Ovary (tissue), 10 donors: ENCODE data around the gene TAS2R8. TPM values are rescaled to one million over a fixed set of nuclear protein-coding genes. Genes with fewer than 3 reads are reported as not detected.

Source experiments
- DNase-seq, 5 donors: peaks; one replicate each; pipeline ENCODE4 v3.0.0-alpha.2; 2019 to 2020
- H3K27ac ChIP-seq, 2 donors: fragments of 200-600 bp; one replicate each; pipeline versions ENCODE4 v1.5.1 to v1.8.0; 2019 to 2022
- H3K27me3 ChIP-seq: fragments of 200-600 bp; one replicate; pipeline ENCODE4 v1.8.0; 2022
- H3K36me3 ChIP-seq: fragments of 200-600 bp; sonication (generic); one replicate; pipeline ENCODE4 v1.5.1; 2019
- H3K4me1 ChIP-seq: one replicate; pipeline ENCODE4 v1.8.1; 2013; ENCODE audit warnings: mild to moderate bottlenecking, moderate library complexity; ENCODE audit not compliant: insufficient read depth
- H3K4me3 ChIP-seq: fragments of 200-600 bp; sonication (generic); one replicate; pipeline ENCODE4 v1.5.1; 2017
- H3K9me3 ChIP-seq, 2 donors: fragments of 200-600 bp in 1 of 2; sonication (generic) in 1 of 2; one replicate each; pipeline versions ENCODE4 v1.5.1 to v1.8.1; 2013 to 2019; ENCODE audit warnings: mild to moderate bottlenecking in 1 of 2, moderate library complexity in 1 of 2
- EP300 ChIP-seq: sonication (generic); formaldehyde crosslinking; IDR thresholded peaks from one replicate; pipeline ENCODE4 v1.6.1; 2017; ENCODE audit warnings: antibody characterized with exemption
- POLR2A ChIP-seq: fragments of 450-650 bp; IDR thresholded peaks from one replicate; pipeline ENCODE4 v1.6.1; 2017; ENCODE audit warnings: antibody characterized with exemption, mild to moderate bottlenecking, moderate library complexity
- WGBS, 3 donors: extraction: QIAGEN DNeasy Blood & Tissue Kit in 1 of 3; methylation state at CpG; one replicate each; pipeline versions ENCODE4 v1.1.5 to v1.1.7; 2013 to 2017; 5-methylcytosine and 5-hydroxymethylcytosine counted together
- intact Hi-C, 4 donors: fragments of 100-400 bp; cut with DNase I; formaldehyde crosslinking; loops; one replicate each; pipeline versions ENCODE4 v1.11.0 to v1.15.1; 2022 to 2023
- long read RNA-seq, 3 donors: library from polyadenylated mRNA in 2 of 3; unstranded in 2 of 3; transcript quantifications; one replicate each; pipeline ENCODE4 v2.0.0 and lab custom pipeline, GENCODE V29; 2021 to 2026
- polyA plus RNA-seq, 2 donors: library from polyadenylated mRNA; stranded (reverse); fragments of 200-250 nt in 1 of 2; fragments of 350-450 nt in 1 of 2; fragmentation: Illumina TruSeq in 1 of 2; extraction: RNeasy Lipid Tissue Mini Kit (QIAGEN cat#74804) in 1 of 2; gene quantifications; one replicate each; pipeline ENCODE4 v1.2.3, GENCODE V29; 2013 to 2014
- total RNA-seq, 7 donors: library from RNA; depleted of rRNA in 2 of 7; stranded (reverse); fragments of >200 nt in 2 of 7; fragmentation: NEBNext Ultra II Directional in 3 of 7; extraction: Animal tissue kit (Norgen Biotek cat#: 25700) in 3 of 7; gene quantifications; one replicate each; pipeline versions ENCODE4 v1.1.0 to v1.2.4, GENCODE V29; 2016 to 2023
- TF ChIP-seq, protein P1 (sequence below), 3 donors: fragments of 450-650 bp in 2 of 3; fragments of 200-600 bp in 1 of 3; IDR thresholded peaks; one replicate each; pipeline versions ENCODE4 v1.5.1 to v1.8.0; 2016 to 2022; ENCODE audit warnings: antibody characterized with exemption in 3 of 3, mild to moderate bottlenecking in 1 of 3
- donor health status: DM: no; HTN: no; CAD: no; lungs with moderate emphysema.
- donor health status: DM: no; HTN: no; CAD: no.
- donor health status: Bipolar disorder and iron deficiency.
- donor health status: DM: yes; HTN: yes; CAD: no.
- donor health status: DM: no; HTN: no; CAD: no.
- donor health status: DM: yes; HTN: yes; CAD: no.

TAS2R8 gene, protein sequence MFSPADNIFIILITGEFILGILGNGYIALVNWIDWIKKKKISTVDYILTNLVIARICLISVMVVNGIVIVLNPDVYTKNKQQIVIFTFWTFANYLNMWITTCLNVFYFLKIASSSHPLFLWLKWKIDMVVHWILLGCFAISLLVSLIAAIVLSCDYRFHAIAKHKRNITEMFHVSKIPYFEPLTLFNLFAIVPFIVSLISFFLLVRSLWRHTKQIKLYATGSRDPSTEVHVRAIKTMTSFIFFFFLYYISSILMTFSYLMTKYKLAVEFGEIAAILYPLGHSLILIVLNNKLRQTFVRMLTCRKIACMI
- total RNA-seq: not detected
- polyA plus RNA-seq: not detected
- long read RNA-seq, donor 1: 0 reads
- long read RNA-seq, donor 2: 0 reads
- long read RNA-seq, donor 3: 0 reads

DNA sequence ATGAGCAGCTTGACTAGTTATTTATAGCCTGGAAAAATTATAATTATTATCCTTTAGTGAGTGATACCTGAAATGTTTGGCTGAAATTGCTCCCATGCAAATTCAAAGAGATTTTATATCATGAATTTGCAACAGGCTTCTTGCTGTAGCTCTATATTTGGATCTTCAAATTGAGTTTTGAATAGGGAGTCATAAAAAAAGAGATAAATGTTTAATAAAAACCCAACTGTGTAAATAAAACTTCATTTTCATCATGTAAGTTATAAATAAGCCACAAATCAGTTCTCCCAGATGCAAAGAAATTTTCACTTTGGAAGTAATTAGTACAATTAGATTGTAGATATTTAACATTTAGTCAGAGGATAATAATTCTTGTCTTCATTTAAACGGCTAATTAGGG, at the start of gene TAS2R8:
Gene TAS2R8, minus strand, starts transcription at position 101 of the 400 bp plus-strand sequence. CDS start 306 bp downstream, outside the sequence.
- no peak within 1 kb of the TSS for H3K27ac ChIP-seq
- H3K36me3 ChIP-seq: no peaks in the 10 kb centered on the region
- H3K9me3 ChIP-seq: no peaks in the 10 kb centered on the region
- WGBS, 3 donors: 32 to 58% (median 42%) methylated on average over 1 of the region's 1 CpG
- H3K4me1 ChIP-seq: no peaks in the 10 kb centered on the region
- intact Hi-C loops: no loop called here
- no peak for DNase-seq
- H3K27me3 ChIP-seq: no peaks in the 10 kb centered on the region
- H3K4me3 ChIP-seq: no peak within 1 kb of the TSS
- TF ChIP-seq, protein P1, sequence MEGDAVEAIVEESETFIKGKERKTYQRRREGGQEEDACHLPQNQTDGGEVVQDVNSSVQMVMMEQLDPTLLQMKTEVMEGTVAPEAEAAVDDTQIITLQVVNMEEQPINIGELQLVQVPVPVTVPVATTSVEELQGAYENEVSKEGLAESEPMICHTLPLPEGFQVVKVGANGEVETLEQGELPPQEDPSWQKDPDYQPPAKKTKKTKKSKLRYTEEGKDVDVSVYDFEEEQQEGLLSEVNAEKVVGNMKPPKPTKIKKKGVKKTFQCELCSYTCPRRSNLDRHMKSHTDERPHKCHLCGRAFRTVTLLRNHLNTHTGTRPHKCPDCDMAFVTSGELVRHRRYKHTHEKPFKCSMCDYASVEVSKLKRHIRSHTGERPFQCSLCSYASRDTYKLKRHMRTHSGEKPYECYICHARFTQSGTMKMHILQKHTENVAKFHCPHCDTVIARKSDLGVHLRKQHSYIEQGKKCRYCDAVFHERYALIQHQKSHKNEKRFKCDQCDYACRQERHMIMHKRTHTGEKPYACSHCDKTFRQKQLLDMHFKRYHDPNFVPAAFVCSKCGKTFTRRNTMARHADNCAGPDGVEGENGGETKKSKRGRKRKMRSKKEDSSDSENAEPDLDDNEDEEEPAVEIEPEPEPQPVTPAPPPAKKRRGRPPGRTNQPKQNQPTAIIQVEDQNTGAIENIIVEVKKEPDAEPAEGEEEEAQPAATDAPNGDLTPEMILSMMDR (IDR thresholded peaks at IDR 0.05): no peak
- TF ChIP-seq EP300 (no peak), POLR2A (no peak)

DNA sequence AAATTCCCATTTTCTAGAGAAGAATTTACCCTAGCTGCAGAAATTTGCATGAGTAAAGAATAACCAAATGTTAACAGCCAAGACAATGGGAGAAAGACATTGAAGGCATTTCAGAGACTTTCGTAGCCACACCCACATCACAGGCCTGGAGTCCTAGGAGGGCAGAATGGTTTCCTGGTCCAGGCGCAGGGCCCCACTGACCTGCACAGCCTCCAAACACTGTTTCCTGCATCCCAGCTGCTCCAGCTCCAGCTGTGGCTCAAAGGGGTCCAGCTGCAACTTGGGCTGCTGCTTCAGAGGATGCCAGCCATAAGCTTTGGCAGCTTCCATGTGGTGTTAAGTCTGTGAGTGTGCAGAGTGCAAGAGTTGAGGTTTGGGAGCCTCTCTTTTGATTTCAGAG, 48.7 kb upstream of the TAS2R8 start:
- no peak overlapping the region for H3K27ac ChIP-seq
- H3K9me3 ChIP-seq: peaks cover 0 to 11% of the 10 kb centered on the region in 2 donors
- no peaks in the 10 kb centered on the region for H3K4me1 ChIP-seq
- intact Hi-C loops: loop anchor here in 1 of 4 donors (5.0 kb wide), 1 partner anchor 1969 kb away; no protein-coding TSS in a partner anchor
- TF ChIP-seq POLR2A: no peak
- TF ChIP-seq EP300: no peak
- TF ChIP-seq, protein P1 (IDR thresholded peaks at IDR 0.05): no peak
- no peaks in the 10 kb centered on the region for H3K36me3 ChIP-seq
- H3K27me3 ChIP-seq: no peaks in the 10 kb centered on the region
- H3K4me3 ChIP-seq: no peak overlapping the region
- WGBS, 3 donors: 98% methylated on average over 2 of the region's 2 CpGs
- DNase-seq: no peak

DNA sequence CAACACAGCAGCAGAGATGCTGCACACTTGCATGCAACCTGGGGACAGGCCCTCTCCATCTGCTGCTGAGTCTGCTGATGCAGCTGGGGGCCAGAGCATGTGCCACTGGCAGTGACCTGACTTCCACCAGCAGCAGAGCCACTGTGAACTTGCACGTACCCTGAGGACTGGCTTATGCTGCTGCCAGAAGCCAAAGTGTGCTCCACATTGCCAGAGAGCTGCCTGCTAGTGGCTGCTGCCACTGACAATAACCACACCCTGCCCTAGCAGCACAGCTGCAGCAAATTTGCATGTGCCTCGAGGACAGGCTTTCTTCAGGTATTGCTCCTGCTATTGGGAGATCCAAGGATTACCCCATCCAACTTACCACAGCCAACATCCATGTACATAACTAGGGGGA, 46.7 kb upstream of the TAS2R8 start:
- H3K27ac ChIP-seq: no peak overlapping the region
- 71 to 94% (median 91%) methylated on average over 1 to 2 of the region's 2 CpGs for WGBS, 3 donors
- H3K27me3 ChIP-seq: no peaks in the 10 kb centered on the region
- H3K4me1 ChIP-seq: no peaks in the 10 kb centered on the region
- no peak overlapping the region for H3K4me3 ChIP-seq
- TF ChIP-seq EP300: no peak
- H3K9me3 ChIP-seq: peaks cover 0 to 8% of the 10 kb centered on the region in 2 donors
- no peaks in the 10 kb centered on the region for H3K36me3 ChIP-seq
- DNase-seq: no peak
- intact Hi-C loops: no loop called here

DNA sequence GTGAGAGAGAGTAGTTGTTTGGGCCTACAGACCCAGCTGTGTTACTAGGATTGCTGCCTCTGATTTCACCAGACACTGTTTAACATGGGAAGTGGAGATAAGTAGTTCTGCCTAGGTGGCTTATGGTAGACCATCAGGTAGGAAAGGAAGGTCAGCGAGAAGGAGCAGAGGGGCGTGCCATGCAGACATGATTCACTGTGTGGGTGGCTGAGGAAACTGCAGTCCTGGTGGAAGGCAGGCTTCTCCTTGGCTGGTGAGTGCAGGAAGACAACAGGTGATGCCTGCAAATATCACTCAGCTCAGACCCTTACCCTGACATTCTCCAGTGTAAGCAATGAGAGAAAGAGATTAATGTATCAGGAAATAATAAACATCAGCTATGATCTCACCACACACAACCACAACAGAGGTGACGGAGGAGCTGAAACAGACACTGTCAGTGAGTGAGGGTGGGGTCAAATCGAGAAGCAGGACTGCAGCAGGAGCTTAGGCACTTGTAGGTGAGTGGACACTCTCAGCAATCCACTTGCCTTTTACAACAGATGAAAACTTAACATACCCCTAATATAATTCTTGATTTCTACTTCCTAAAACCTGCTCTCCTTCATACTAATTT, 44.3 kb upstream of the TAS2R8 start:
- Histone ChIP-seq H3K4me3 (no peak overlapping the region), H3K9me3 (peaks cover 0 to 3% of the 10 kb centered on the region in 2 donors), H3K27me3 (no peaks in the 10 kb centered on the region), H3K4me1 (no peaks in the 10 kb centered on the region), H3K36me3 (no peaks in the 10 kb centered on the region), H3K27ac (no peak overlapping the region)
- intact Hi-C loops: no loop called here
- TF ChIP-seq, protein P1 (IDR thresholded peaks at IDR 0.05): no peak
- TF ChIP-seq POLR2A (no peak), EP300 (no peak)
- no peak for DNase-seq
- 96 to 100% (median 97%) methylated on average over 4 of the region's 4 CpGs for WGBS, 3 donors

DNA sequence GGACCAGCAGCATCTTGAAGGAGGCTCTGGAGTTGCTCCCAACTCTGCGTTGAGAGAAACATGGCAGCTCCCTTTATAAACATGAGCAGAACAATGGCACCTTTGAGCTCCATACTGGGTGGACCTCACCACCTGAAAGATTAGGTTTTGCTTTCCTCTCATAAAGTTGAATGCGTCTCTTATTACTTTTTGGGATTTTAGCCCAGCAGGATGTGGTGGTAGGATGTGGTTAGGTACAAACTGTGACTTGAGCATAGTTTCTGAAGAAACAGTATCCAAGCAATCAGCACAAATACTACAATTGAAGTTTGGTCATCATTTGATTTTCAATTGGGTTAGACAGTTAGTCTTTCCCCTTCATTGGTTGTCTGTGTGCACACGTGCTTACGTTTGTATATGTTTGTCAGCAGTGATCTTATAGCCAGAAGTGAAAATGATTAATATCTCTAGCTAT, 42.4 kb upstream of the TAS2R8 start, which contains the start of gene PRR4:
Gene PRR4, minus strand, starts transcription at position 51 of the 454 bp plus-strand sequence. Its CDS starts 38 bp downstream, at position 13.
- no peaks in the 10 kb centered on the region for H3K9me3 ChIP-seq
- DNase-seq: no peak
- intact Hi-C loops: no loop called here
- no peaks in the 10 kb centered on the region for H3K4me1 ChIP-seq
- H3K4me3 ChIP-seq: no peak within 1 kb of the TSS
- TF ChIP-seq, protein P1 (IDR thresholded peaks at IDR 0.05): no peak
- TF ChIP-seq EP300 (no peak), POLR2A (no peak)
- H3K36me3 ChIP-seq: no peaks in the 10 kb centered on the region
- H3K27ac ChIP-seq: no peak within 1 kb of the TSS
- 95 to 97% (median 95%) methylated on average over 4 of the region's 4 CpGs for whole genome bisulfite sequencing, 3 donors
- no peaks in the 10 kb centered on the region for H3K27me3 ChIP-seq
